Measurements from ENCODE around the gene CUX1. TPM values are rescaled to one million over a fixed set of nuclear protein-coding genes. Genes with fewer than 3 reads are reported as not detected.

CUX1 gene
- total and polyA plus RNA-seq, 2 donors (not counting 1 experiment from before 2014, with no cell fraction given), result 10.8 to 86.5 TPM

- Mint-ChIP-seq H3K4me3 (peak overlapping the region; percentile 90), H3K4me1 (peaks cover 26% of the 10 kb centered on the region), H3K9me3 (ENCODE audit: insufficient read depth) (no peaks in the 10 kb centered on the region), H3K27ac (peak overlapping the region; percentile 54), H3K27me3 (no peaks in the 10 kb centered on the region)
- under 1% methylated on average over 70 of the region's 89 CpGs for WGBS (ENCODE audit: insufficient coverage)
- intact Hi-C loops (cut with micrococcal nuclease), result loop anchor here (1.0 to 5.0 kb wide), 5 partner anchors 41 to 422 kb away; no protein-coding TSS in a partner anchor
- Histone ChIP-seq H3K27me3 (replicated peaks in 1 of 4; ENCODE audit: control extremely low read depth in 1 of 4, control insufficient read depth in 3 of 4, insufficient read depth in 4 of 4, low read length in 3 of 4) (no peaks in the 10 kb centered on the region), H3K79me2 (ENCODE audit: control insufficient read depth, insufficient read depth, low read length) (peaks cover 35% of the 10 kb centered on the region), H3K36me3 (replicated peaks in 1 of 2; ENCODE audit: control extremely low read depth in 1 of 2, control insufficient read depth in 1 of 2, extremely low read depth in 1 of 2, insufficient read depth in 2 of 2, low read length in 1 of 2) (no peaks in the 10 kb centered on the region), H3K9me3 (ENCODE audit: control extremely low read depth in 1 of 3, control insufficient read depth in 2 of 3, insufficient read depth in 1 of 3, low read length in 2 of 3) (no peaks in the 10 kb centered on the region), H3K4me2 (replicated peaks; ENCODE audit: low read depth, low read length, poor library complexity, severe bottlenecking) (peak overlapping the region; percentile 95), H3K27ac (ENCODE audit: low read length in 2 of 2) (no peak overlapping the region), H4K20me1 (ENCODE audit: control insufficient read depth, insufficient read depth, low read length, poor library complexity, severe bottlenecking) (peaks cover 30% of the 10 kb centered on the region), H3K4me1 (ENCODE audit: control insufficient read depth in 2 of 2, insufficient read depth in 2 of 2, low read length in 2 of 2) (peaks cover 7 to 16% of the 10 kb centered on the region in 2 donors), H2AFZ (ENCODE audit: insufficient read depth, low read depth, low read length, poor library complexity, severe bottlenecking) (peak overlapping the region; percentile 81), H3K4me3 (ENCODE audit: control extremely low read depth in 1 of 5, extremely low read depth in 1 of 5, insufficient read depth in 1 of 5, low read depth in 2 of 5, low read length in 4 of 5) (peak overlapping the region; percentile 61 to 79 (median 68)), H3K9ac (ENCODE audit: low read length) (peak overlapping the region; percentile 70)
- TF ChIP-seq EZH2 (IDR thresholded peaks at IDR 0.05; ENCODE audit: borderline replicate concordance, insufficient read depth, low read depth, low read length, poor library complexity, severe bottlenecking), result no peak
- TF ChIP-seq, protein P1, sequence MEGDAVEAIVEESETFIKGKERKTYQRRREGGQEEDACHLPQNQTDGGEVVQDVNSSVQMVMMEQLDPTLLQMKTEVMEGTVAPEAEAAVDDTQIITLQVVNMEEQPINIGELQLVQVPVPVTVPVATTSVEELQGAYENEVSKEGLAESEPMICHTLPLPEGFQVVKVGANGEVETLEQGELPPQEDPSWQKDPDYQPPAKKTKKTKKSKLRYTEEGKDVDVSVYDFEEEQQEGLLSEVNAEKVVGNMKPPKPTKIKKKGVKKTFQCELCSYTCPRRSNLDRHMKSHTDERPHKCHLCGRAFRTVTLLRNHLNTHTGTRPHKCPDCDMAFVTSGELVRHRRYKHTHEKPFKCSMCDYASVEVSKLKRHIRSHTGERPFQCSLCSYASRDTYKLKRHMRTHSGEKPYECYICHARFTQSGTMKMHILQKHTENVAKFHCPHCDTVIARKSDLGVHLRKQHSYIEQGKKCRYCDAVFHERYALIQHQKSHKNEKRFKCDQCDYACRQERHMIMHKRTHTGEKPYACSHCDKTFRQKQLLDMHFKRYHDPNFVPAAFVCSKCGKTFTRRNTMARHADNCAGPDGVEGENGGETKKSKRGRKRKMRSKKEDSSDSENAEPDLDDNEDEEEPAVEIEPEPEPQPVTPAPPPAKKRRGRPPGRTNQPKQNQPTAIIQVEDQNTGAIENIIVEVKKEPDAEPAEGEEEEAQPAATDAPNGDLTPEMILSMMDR (IDR thresholded peaks at IDR 0.05), result peak; percentile 63
- ChIA-PET POLR2A (interaction anchor here (1.5 kb wide), 1 partner anchor 72 kb away, joined by 5 read pairs; no protein-coding TSS in a partner anchor), CTCF (interaction anchor here (1.4 to 4.5 kb wide), 5 partner anchors 42 to 126 kb away, joined by 4 to 25 read pairs (median 14); no protein-coding TSS in a partner anchor)
- ATAC-seq (ENCODE audit: low read depth) (peak; percentile 65), DNase-seq (peak; percentile 77)
Observed at GRCh38 chr7:101814991-101815825, 2.2 kb upstream of the CUX1 start.
